GM19035 (cell line): ENCODE measurements around the gene TMEM271.
"Not testable (repeated sequence)": the region's sequence is repeated elsewhere in the genome, so short reads cannot be mapped to it uniquely, and the experiment has no call there.

Experiments used
- ATAC-seq: cut with Tn5 transposase; IDR thresholded peaks from one replicate; pipeline ENCODE4 v1.9.1; 2021; ENCODE audit not compliant: unreplicated experiment

Gene TMEM271

GRCh38 chr4:566508-567295, 9.4 kb downstream of the TMEM271 start:
- no peak for ATAC-seq

DNA sequence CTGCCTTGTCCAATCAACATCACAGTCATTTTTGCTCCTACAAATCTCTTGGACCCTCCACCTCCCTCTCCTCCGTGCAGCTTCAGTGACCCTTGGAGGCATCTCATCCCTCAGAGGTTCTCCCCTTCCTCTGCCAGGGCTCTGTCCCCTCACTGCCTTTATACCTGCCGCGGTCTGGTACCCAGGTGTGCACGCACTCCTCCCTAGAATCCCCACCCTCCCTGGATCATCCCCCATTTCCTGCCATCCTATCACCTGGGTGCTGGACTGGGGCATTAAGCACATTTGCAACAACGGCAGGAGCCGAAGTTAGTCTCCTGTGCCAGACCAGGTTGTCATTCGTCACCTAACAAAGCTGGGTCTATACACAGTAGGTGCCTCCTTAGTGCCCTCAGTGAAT, 10.1 kb downstream of the TMEM271 start:
- ATAC-seq, result no peak

GRCh38 chr4:565614-566013, 10.5 kb downstream of the TMEM271 start:
- ATAC-seq, result not testable (repeated sequence)

DNA sequence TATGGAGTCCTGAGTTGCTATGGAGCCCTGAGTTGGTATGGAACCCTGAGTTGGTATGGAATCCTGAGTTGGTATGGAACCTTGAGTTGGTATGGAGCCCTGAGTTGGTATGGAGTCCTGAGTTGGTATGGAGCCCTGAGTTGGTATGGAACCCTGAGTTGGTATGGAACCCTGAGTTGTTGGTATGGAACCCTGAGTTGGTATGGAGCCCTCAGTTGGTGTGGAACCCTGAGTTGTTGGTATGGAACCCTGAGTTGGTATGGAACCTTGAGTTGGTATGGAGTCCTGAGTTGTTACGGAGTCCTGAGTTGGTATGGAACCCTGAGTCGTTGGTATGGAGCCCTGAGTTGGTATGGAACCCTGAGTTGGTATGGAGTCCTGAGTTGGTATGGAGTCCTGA, 13.6 kb downstream of the TMEM271 start:
- not testable (repeated sequence) for ATAC-seq

- ATAC-seq, result no peak
Observed at GRCh38 chr4:561426-561825, 14.7 kb downstream of the TMEM271 start.

GRCh38 chr4:560731-561291, 15.3 kb downstream of the TMEM271 start:
- no peak for ATAC-seq

- ATAC-seq, result no peak
Observed at GRCh38 chr4:560061-560460, 16.0 kb downstream of the TMEM271 start.

DNA sequence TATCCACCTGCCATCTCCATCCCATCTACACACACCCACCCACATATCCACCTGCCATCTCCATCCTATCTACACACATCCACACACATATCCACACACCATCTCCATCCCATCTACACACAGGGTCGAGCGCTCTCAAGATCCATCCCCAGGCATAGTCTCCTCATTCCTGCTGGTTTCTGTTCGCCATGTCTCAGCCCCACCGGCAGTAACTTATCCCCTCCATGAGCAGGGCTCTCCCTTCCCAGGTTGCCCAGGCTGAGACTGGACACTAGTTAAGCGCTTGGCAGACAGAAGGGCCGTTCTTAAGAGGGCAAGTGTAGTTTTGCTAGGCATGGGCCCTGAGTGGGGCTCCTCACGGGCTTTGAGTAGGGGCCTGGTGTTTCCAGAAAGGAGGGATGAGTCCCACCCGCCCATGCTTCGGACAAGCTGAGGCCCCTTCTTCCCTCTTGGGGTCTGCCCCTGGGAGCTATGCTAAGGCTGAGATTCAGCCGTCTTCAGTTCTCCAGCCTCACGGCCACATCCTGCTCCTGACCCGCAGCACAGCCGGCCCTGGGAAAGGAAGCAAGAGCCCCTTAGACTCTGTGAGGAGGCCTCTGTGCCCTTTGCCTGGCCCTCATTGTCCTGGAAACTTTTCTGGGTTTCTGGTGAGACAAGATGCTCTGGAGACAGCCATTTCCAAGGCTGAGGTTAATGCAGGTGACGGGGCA, 20.4 kb downstream of the TMEM271 start:
- ATAC-seq, result no peak

DNA sequence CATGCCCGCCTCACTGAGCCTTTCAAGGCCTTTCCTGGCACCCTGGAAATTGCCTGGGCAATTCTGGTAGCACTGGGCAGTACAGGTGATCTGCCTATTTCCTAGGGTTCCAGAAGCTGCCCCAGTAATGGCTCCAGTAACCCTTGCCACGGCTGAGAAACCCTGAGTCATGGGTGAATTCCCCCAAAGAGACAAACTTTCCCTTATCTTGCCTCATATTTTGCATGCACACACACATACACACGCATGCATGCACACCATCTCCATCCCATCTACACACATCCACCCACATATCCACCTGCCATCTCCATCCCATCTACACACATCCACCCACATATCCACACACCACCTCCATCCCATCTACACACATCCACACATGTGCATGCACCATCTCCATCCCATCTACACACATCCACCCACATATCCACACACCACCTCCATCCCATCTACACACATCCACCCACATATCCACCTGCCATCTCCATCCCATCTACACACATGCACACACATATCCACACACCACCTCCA, 21.2 kb downstream of the TMEM271 start:
- not testable (repeated sequence) for ATAC-seq

DNA sequence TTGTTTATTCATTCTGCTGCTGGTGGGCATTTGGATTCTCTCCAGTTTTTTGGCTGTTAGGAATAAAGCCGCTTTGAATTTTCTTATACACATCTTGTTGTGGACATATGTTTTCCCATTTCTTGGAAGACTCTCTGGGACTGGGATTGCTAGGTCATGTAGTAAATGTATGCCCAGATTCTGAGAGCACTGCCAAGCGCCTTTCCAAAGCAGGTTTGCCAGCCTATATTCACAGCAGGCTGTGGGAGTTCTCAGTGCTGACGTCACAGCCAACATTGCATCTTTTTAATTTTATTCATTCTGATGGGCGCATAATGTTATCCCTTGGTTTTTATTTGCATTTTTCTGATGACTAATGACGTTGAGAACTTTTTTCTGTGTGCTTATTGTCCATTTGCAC, 24.1 kb downstream of the TMEM271 start:
- no peak for ATAC-seq

- not testable (repeated sequence) for ATAC-seq
Observed at GRCh38 chr4:550268-550667, 25.8 kb downstream of the TMEM271 start.

DNA sequence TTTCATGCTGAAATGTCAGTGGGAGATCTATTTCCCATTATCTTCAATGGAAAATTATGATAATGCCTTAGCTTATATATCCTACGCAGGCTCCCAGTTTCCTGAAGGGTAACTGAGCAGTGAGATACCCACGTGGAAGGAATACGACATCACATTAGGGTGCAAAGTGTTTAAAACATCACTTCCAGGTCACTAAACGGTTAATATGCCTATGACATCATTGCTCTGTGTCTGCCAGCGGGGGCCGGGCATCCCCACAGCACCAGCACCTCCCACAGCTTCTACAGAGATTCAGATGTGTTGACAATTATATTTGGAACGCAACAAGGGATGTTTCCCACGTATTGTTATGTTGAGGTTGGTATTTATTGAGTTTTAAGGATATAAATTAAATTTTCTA, 27.1 kb downstream of the TMEM271 start:
- ATAC-seq, result no peak

DNA sequence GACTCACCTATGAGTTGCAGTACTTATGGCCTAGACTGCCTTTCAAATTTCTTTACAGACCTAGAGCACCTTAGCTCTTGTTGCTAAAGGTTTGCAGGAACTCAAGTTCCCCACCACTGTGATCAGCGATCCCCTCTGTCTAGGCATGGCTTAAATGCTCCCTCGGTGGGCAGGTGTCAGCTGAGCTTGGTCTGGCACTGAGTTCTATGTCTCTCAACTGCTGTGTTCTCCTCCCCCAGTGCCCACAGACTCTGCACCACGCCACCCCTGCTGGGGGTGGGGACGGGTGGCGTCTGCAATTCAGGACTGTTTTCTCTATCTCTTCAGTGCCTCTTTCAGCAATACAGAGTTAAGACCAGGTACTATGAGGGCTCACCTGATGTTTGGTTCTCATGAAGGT, 30.5 kb downstream of the TMEM271 start:
- ATAC-seq, result no peak

DNA sequence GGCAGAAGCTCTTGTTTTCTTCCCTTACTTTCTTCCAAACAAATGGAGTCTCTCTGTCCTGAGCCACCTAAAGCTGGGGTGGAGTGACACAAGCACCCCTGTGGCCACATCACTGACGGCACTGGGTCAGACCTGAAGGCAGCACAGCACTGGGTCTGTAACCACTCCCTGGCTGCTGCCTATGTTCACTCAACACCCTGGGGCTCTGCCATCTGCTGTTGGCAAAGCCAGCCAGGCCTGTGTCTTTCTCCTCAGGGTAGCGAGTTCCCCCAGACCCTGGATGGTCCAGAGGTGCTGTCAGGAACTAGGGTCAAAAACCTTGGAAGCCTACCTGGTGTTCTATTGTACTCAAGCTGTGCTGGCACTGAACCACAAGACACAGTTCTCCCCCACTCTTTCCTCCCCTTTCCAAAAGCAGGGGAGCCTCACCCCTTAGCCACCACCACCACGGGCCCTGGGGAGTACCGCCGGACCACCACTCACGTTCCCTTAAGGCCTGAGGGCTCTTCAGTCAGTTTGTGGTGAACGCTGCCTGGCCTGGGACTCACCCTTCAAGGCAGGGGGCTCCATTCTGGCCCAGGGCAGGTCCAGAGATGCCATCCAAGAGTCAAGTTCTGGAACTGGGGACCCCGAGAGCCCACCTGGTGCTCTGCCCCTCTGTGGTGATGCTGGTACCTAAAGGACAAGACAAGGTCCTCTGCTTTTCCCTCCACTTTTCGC, 31.5 kb downstream of the TMEM271 start:
- ATAC-seq, result no peak

DNA sequence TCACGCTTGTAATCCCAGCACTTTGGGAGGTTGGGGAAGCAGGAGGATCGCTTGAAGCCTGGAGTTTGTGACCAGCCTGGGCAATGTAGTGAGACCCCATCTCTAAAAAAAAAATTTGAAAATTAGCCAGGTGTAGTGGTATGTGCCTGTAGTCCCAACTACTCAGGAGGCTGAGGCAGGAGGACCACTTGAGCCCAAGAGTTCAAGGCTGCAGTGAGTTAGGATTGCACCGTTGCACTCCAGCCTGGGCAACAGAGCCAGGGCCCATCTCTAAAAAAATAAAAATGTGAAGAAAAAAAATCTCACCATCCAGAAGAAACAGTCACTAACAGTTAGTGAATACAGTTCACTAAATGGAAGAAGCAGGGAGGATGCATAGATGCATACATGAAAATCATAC, 34.8 kb downstream of the TMEM271 start:
- no peak for ATAC-seq

DNA sequence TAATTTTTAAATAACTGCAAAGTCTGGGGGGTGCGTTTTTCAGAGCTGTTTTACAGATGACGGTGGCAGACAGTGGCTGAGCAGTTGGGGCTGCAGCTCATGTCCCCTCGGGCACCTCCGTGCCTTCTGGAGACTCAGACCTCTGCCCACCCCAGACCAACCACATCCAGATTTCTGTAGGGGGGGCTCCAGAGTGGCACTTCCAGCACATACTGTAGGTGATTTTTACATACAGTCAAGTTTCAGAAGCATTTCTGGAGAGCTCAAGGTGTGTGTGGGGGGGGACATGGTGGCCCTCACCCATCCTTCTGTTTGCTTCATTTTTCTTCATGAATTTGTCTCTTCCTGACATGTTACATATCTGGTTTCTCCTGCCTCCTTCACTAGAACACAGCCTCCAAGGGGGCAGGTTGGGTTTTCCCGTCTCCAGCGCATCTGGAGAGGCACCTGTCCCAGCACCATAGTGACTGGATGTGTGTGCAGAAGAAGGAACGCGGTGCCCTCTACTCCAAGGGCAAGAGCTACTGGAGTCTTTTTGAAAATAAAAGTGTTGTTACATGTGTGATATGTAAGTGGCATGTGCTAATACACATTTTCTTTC, 37.5 kb downstream of the TMEM271 start:
- no peak for ATAC-seq

- no peak for ATAC-seq
Observed at GRCh38 chr4:537436-538264, 38.4 kb downstream of the TMEM271 start.

- no peak for ATAC-seq
Observed at GRCh38 chr4:536351-536972, 39.6 kb downstream of the TMEM271 start.

DNA sequence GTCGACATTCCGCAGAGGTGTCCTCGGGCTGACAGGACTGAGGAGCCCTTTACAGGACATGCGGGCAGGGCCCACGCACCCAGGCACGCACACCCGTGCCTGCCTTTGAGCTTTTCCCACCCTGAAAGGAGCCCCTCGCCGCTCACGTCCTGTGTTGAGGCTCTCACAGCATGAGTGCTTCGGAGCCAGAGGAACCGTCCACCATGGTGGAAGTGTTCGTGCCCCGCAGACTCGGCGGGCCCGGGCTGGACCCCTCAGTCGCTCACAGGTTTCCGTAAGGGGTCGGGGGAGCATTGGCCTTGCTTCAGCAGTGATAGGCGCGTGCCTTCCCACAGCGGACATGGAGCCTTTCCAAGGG, 40.2 kb downstream of the TMEM271 start:
- ATAC-seq, result no peak
